ENCODE data around the gene ZNF276.
"Not testable (repeated sequence)": the region's sequence is repeated elsewhere in the genome, so short reads cannot be mapped to it uniquely, and the experiment has no call there.

ZNF276 gene

DNA sequence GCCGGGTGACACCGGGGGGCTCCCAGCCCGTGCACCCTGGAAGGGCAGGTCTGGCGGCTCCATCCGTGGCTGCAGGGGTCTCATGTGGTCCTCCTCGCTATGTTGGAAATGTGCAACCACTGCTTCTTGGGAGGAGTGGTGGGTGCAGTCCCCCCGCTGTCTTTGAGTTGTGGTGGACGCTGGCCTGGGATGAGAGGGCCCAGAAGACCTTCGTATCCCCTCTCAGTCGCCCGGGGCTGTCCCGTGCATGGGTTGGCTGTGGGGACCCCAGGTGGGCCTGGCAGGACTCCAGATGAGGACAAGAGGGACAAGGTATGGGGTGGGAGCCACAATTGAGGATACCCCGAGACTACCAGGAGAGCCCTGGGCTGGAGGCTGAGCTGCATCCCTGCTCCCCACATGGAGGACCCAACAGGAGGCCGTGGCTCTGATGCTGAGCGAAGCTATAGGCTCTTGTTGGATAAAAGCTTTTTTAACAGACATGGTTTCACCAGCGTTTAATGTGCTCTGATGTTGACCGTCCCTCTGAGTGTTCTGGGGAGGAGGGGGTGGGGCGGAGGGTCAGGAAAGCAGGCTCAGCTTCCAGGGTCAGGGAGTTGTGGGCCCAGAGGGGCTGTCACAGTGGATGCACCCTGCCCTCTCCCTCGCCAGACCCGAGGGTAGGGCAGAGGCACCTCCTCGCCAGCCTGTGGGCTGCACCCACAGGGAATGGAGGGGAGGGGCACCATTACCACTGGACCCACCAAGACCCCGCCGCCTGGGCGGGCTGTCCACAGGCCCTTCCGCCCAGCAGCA, 25.3 kb upstream of the ZNF276 start:
- no peak for DNase-seq (ENCODE audit: low read depth in 2 of 3, low spot score in 1 of 3)

- DNase-seq (ENCODE audit: low read depth in 2 of 3, low spot score in 1 of 3), result no peak
Measured at GRCh38 chr16:89696670-89697128, 24.6 kb upstream of the ZNF276 start.

DNA sequence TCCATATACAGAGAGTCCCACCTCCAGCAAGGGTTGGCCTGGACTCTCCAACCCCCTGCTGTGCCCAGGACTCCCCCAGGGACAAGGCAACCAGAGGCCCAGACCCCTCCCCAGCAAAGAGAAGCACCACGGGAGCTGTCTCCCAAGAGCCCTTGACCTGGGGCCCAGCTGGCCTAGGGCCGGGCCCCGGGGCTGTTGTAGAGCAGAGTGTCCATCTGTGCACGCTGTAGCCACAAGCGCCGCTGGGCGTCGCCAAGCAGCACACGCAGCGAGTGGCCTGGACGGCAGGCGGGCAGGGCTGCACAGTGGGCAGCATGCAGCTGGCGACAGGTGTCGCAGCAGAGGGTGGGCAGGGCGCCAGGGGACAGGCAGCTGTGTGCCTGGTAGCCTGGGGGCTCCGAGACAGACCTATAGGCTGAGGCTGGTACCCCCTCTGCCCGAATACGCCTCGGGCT, 24.1 kb upstream of the ZNF276 start:
- no peak for DNase-seq (ENCODE audit: low read depth in 2 of 3, low spot score in 1 of 3)

DNA sequence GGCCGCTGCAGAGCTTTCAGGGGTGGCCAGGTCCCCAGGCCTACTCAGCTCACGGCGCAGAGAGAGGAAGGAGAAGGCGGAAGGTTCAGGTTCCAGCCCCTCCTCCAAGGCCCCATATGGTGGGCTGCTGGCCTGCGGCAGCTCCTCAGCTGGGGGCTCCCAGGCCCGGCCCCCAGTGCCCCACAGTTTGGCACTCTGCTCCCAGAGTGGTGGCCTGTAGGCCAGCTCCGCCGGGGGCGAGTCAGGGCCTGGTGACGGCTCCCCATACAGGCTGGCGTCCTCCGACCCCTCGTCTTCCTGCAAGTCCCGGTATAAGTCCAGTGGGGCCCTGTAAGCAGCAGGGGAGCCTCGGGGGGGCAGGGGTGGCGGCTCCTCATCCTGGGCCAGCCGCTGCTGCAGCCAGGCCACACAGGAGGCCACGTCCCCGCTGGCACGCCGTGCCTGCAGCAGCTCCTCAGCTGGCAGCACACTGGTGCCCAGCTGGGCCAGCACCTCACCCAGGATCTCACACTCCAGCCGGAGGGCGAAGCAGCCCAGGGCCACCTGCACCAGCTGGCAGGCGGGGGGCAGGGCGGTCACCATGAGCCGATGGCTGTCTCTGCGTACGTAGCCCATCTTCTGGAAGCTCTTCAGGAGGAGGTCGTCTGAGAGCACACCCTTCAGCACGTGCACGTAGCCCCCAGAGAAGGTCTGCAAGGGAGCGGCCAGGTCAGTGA, 23.6 kb upstream of the ZNF276 start:
- DNase-seq (ENCODE audit: low read depth in 2 of 3, low spot score in 1 of 3), result no peak

DNA sequence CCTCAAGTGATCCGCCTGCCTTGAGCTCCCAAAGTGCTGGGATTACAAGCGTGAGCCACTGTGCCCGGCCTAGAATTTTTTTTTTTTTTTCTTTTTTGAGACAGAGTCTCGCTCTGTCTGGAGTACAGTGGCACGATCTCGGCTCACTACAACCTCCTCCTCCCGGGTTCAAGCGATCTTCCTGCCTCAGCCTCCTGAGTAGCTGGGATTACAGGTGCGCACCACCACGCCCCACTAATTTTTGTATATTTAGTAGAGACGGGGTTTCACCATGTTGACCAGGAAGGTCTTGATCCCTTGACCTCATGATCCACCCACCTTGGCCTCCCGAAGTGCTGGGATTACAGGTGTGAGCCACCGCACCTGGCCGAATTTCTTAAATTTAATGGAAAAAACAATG, 22.6 kb upstream of the ZNF276 start:
- not testable (repeated sequence) for DNase-seq (ENCODE audit: low read depth in 2 of 3, low spot score in 1 of 3)

- not testable (repeated sequence) for DNase-seq (ENCODE audit: low read depth in 2 of 3, low spot score in 1 of 3)
Measured at GRCh38 chr16:89699629-89700099, 21.7 kb upstream of the ZNF276 start.

GRCh38 chr16:89700100-89700648, 21.2 kb upstream of the ZNF276 start:
- DNase-seq (ENCODE audit: low read depth in 2 of 3, low spot score in 1 of 3), result peak; percentile 91 to 97 (median 94)

DNA sequence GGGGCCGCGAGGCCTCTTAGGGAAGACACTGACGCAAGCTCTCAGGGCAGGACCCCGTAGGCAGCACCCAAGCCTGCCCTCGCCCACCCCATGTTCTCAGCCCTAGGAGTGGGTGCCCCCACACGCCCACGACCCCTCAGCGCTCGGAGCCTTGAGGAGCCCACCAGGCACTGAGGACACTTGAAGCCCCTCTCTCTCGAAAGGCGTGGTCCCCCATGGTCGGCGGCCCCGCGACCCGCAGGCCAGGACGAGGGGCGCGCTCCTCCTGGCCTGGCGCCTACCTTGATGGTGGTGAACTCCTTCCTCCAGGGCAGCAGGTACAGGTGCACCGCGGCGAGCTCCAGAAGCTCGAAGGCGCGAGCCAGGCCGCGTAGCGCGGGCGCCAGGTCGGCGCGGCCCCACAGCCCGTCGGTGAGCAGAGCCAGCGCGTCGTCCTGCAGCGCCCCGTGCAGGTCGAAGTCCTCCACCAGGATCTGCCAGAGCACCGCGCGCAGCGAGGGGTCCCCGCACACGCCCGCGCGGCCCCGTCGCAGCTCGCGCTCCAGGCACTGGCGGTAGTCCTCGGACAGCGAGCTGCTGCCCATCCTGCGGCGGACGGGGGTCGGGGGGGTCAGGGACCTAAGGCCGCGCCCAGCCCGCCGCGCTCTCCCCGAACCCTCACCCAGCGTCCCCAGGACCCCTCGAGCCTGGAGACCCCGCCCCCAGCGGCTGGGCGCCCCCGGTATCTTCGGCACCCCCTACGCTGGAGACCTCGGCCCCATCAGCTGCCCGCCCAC, 20.5 kb upstream of the ZNF276 start:
- DNase-seq (ENCODE audit: low read depth in 2 of 3, low spot score in 1 of 3), result no peak

- peak; percentile 94 to 95 (median 95) for DNase-seq (ENCODE audit: low read depth in 2 of 3, low spot score in 1 of 3)
Measured at GRCh38 chr16:89701425-89702406, 19.6 kb upstream of the ZNF276 start, which contains the start of gene SPATA2L. Gene SPATA2L, minus strand, starts transcription at chr16:89701705. Its CDS starts 473 bp downstream, at chr16:89701232.

DNA sequence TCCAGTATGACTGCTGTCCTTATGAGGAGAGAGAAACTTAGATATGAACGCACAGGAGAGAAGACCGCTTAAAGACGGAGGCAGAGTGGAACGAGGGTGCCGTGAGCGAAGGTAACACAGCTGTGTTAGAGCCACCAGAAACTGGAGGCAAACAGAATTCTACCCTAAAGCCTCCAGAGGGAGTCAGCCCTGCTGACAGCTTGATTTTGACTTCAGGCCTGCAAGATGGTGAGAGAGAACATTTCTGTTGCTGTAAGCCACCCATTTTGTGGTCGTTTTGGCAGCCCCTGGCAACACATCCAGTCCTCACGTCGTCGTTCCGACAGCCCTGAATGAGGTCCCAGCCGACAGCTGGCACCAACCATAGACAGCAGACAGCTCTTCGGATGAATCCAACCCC, 17.1 kb upstream of the ZNF276 start:
- no peak for DNase-seq (ENCODE audit: low read depth in 2 of 3, low spot score in 1 of 3)

DNA sequence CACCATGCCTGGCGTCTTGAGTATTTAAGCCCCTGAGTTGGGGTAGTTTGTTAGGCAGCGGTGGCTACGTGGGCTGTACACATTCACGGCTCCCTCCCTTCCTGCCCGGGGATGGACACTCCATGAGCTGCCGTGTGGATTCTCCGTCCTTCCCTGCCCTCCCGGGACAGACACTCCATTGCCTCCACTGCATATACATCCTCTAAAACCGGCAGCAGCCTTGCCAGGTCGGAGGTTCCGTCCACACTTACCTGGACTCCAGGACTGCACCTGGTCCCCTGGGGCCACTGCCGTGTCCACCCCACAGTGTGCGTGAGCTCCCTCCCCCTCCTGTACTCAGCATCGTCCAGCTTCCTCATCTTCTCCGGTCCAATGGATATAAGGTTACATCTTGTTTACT, 16.3 kb upstream of the ZNF276 start:
- no peak for DNase-seq (ENCODE audit: low read depth in 2 of 3, low spot score in 1 of 3)

GRCh38 chr16:89706518-89707260, 14.6 kb upstream of the ZNF276 start:
- DNase-seq (ENCODE audit: low read depth in 2 of 3, low spot score in 1 of 3), result no peak

GRCh38 chr16:89707695-89708094, 13.6 kb upstream of the ZNF276 start:
- no peak for DNase-seq (ENCODE audit: low read depth in 2 of 3, low spot score in 1 of 3)

DNA sequence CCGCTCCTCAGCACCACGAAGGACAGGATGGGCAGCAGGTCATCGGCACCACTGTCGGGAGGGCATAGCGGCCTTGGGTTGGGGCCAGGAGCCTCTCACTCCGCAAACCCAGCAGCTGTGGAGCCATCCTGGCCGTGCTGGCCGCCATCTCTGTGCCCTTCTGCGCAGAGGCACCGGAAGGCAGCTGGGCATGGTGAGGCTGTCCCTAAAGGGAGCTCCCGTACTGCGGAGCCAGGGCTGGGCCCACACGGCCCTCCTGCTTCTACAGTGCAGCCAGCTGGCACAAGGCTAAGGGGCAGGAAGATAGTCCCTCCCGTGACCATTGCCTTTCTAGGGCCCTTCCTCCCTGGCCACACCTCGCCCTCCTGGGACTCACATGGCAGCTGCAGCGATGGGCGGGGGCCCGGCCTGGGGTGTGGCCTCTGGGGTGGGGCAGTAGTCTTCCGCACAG, 12.8 kb upstream of the ZNF276 start:
- no peak for DNase-seq (ENCODE audit: low read depth in 2 of 3, low spot score in 1 of 3)

GRCh38 chr16:89709166-89709565, 12.2 kb upstream of the ZNF276 start:
- no peak for DNase-seq (ENCODE audit: low read depth in 2 of 3, low spot score in 1 of 3)

DNA sequence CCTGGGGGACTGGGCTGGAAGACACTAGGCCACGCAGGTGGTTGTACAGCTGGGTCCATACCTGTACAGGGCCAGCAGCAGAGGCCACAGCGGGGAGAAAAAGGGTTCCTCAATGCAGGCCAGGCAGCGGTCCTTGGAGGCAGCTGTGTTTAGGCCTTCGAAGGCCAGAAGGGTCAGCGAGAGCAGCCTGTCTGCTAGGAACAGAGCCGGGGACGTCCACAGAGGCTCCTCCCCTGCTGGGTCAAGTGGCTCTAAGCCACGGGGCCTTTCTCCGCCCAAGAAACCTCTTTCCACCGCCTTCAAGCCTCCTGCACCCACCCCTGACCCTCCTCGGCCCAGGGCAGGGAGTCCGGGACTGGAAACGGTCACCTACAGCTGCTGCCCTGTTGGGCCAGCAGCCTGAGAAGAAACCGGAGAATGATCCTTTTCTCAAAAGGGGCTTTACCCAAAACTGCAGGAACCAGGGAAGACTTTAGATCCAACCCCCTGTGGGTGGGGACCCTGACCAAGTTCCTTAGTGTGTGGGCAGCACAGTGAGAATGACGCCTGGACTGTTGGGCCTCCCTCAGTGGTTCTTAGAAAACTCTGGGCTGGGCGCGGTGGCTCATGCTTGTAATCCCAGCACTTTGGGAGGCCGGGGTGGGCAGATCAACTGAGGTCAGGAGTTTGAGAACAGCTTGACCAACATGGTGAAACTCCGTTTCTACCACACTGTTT, 11.5 kb upstream of the ZNF276 start:
- no peak for DNase-seq (ENCODE audit: low read depth in 2 of 3, low spot score in 1 of 3)

DNA sequence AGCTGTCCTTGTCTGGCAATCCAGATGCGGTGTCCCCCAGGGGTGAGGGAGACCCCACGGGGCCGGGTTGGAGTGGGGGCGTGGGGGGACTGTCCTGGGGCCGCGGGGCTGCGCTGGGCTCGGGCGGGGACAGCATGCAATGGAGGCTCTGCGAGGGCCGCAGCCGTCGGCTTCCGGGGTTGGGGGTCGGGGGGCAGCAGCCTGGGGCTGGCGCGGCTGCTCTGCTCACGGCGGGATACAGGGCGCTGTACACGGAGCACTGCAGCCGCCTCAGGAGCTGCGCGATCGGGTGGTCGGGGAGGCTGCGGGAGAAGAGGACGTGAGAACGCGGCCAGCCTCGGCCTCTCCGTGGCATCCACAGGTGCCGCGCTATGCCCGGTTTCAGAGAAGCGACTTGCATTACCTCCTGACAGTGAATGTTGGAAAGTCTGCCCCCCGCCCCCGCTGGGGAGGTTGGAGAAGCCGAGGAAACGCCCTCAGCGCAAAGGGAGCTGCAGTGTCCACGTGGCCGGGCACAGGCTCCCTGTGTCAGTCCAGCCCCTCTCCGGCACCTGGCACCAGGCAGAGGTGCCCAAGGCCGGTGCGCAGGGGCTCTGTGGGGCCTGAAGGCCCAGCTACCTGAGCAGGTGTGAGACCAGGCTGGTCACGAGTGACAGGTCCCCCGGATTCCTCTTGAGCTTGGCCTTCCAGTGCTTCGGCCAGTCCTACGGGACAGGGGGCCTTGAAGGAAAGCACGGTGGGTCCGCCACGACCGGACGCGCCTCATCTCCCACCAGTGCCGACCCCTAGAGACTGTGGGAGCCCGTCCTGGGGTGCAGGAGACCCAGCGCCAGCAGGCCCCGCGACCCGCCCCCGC, 10.4 kb upstream of the ZNF276 start:
- DNase-seq (ENCODE audit: low read depth in 2 of 3, low spot score in 1 of 3), result no peak

Measured in stimulated activated CD4-positive, alpha-beta T cell treated with anti-CD3 and anti-CD28 coated beads, Interleukin-12 subunit alpha, Interleukin-12 subunit beta, amount 100 ng/mL, for 48 hours (primary cell).